Kidney (tissue), 14 donors: ENCODE results near the gene PPP1R18. TPM values are rescaled to one million over a fixed set of nuclear protein-coding genes. Genes with fewer than 3 reads are reported as not detected.

ENCODE experiments used
- DNase-seq, 5 donors: peaks; one replicate each; pipeline ENCODE4 v3.0.0-alpha.2; 2013 to 2020
- FAIRE-seq: peaks from 2 replicates; lab custom pipeline; 2012; peaks lifted over from hg19 to GRCh38; lab: Jason Lieb, UNC
- H3K27ac ChIP-seq, 2 donors: one replicate each; pipeline ENCODE4 v1.7.0; 2013; ENCODE audit warnings: low read depth in 2 of 2, low read length in 2 of 2, inconsistent platforms in 1 of 2
- H3K27me3 ChIP-seq: one replicate; pipeline ENCODE4 v1.7.1; 2013; ENCODE audit warnings: low read length, inconsistent platforms; ENCODE audit not compliant: control insufficient read depth, insufficient read depth
- H3K36me3 ChIP-seq, 3 donors: one replicate each; pipeline versions ENCODE4 v1.7.0 to v1.7.1; 2013; ENCODE audit warnings: low read length in 3 of 3, control low read depth in 1 of 3, inconsistent platforms in 1 of 3; ENCODE audit not compliant: insufficient read depth in 3 of 3, control insufficient read depth in 2 of 3
- H3K4me1 ChIP-seq, 3 donors: one replicate each; pipeline versions ENCODE4 v1.7.0 to v1.7.1; 2013; ENCODE audit warnings: low read length in 3 of 3, inconsistent platforms in 1 of 3, low read depth in 1 of 3; ENCODE audit not compliant: control insufficient read depth in 2 of 3, insufficient read depth in 2 of 3
- H3K4me3 ChIP-seq, 3 donors: one replicate each; pipeline versions ENCODE4 v1.7.0 to v1.8.1; 2013; ENCODE audit warnings: low read length in 3 of 3, control low read depth in 1 of 3, inconsistent platforms in 1 of 3
- H3K9ac ChIP-seq, 3 donors: one replicate each; pipeline versions ENCODE4 v1.7.0 to v1.7.1; 2013; ENCODE audit warnings: low read length in 3 of 3, control low read depth in 1 of 3, inconsistent platforms in 1 of 3
- H3K9me3 ChIP-seq, 3 donors: one replicate each; pipeline versions ENCODE4 v1.7.0 to v1.7.1; 2013; ENCODE audit warnings: low read length in 3 of 3, control low read depth in 1 of 3, inconsistent platforms in 1 of 3; ENCODE audit not compliant: control insufficient read depth in 2 of 3, insufficient read depth in 1 of 3
- CTCF ChIP-seq: IDR thresholded peaks from 3 replicates; pipeline ENCODE4 v1.5.1; 2012; ENCODE audit warnings: mild to moderate bottlenecking, moderate library complexity, borderline replicate concordance; ENCODE audit not compliant: insufficient read depth; ENCODE audit errors: extremely low read depth
- intact Hi-C: fragments of 100-400 bp; cut with DNase I; formaldehyde crosslinking; loops from one replicate; pipeline ENCODE4 v1.11.1; 2022
- polyA plus RNA-seq: library from polyadenylated mRNA; stranded (reverse); fragments of 350-450 nt; fragmentation: Illumina TruSeq; extraction: RNeasy Lipid Tissue Mini Kit (QIAGEN cat#74804); gene quantifications from one replicate; pipeline ENCODE4 v1.2.3, GENCODE V29; 2014; ENCODE audit warnings: low read depth, low replicate concordance; ENCODE audit not compliant: insufficient read depth
- total RNA-seq: library from RNA; stranded (reverse); fragmentation: NEBNext Ultra II Directional; extraction: Animal tissue kit (Norgen Biotek cat#: 25700); gene quantifications from one replicate; pipeline ENCODE4 v1.2.1, GENCODE V29; 2021
- donor health status: control.
- donor health status: control.
- donor health status: control.
- donor health status: control.
- donor health status: control.
- donor health status: DM: yes; HTN: yes; CAD: no.
- donor health status: Normal renal cell carcinoma (clear cell type).

PPP1R18 gene
- total and polyA plus RNA-seq, 2 donors from 2014 or later: 17.1 to 51.9 TPM

GRCh38 chr6:30644769-30645168, 41.7 kb downstream of the PPP1R18 start:
- intact Hi-C loops: no loop called here
- no peak overlapping the region for H3K4me3 ChIP-seq
- H3K4me1 ChIP-seq: peaks cover 0 to 12% (median 0%) of the 10 kb centered on the region in 3 donors
- TF ChIP-seq CTCF: no peak
- no peak for DNase-seq
- H3K9ac ChIP-seq: no peak overlapping the region
- H3K36me3 ChIP-seq: peaks cover 5 to 12% (median 6%) of the 10 kb centered on the region in 3 donors
- H3K9me3 ChIP-seq: no peaks in the 10 kb centered on the region
- no peaks in the 10 kb centered on the region for H3K27me3 ChIP-seq
- H3K27ac ChIP-seq: no peak overlapping the region
- no peak for FAIRE-seq

GRCh38 chr6:30643656-30644055, 42.8 kb downstream of the PPP1R18 start:
- TF ChIP-seq CTCF: no peak
- no peaks in the 10 kb centered on the region for H3K27me3 ChIP-seq
- H3K36me3 ChIP-seq: peaks cover 5 to 8% (median 6%) of the 10 kb centered on the region in 3 donors
- no peak overlapping the region for H3K4me3 ChIP-seq
- FAIRE-seq (no peak), DNase-seq (no peak)
- H3K4me1 ChIP-seq: peaks cover 0 to 10% (median 0%) of the 10 kb centered on the region in 3 donors
- H3K9me3 ChIP-seq: no peaks in the 10 kb centered on the region
- intact Hi-C loops: no loop called here
- no peak overlapping the region for H3K27ac ChIP-seq
- H3K9ac ChIP-seq: no peak overlapping the region

GRCh38 chr6:30641048-30641447, 45.4 kb downstream of the PPP1R18 start:
- H3K4me1 ChIP-seq: peaks cover 0 to 1% (median 0%) of the 10 kb centered on the region in 3 donors
- peaks cover 5 to 8% (median 6%) of the 10 kb centered on the region in 3 donors for H3K36me3 ChIP-seq
- TF ChIP-seq CTCF: no peak
- intact Hi-C loops: no loop called here
- H3K27ac ChIP-seq: no peak overlapping the region
- DNase-seq (no peak), FAIRE-seq (no peak)
- no peak overlapping the region for H3K9ac ChIP-seq
- no peaks in the 10 kb centered on the region for H3K27me3 ChIP-seq
- no peaks in the 10 kb centered on the region for H3K9me3 ChIP-seq
- no peak overlapping the region for H3K4me3 ChIP-seq

GRCh38 chr6:30640481-30640880, 46.0 kb downstream of the PPP1R18 start:
- intact Hi-C loops: no loop called here
- H3K9ac ChIP-seq: no peak overlapping the region
- DNase-seq: no peak
- peaks cover 5 to 8% (median 6%) of the 10 kb centered on the region in 3 donors for H3K36me3 ChIP-seq
- FAIRE-seq: no peak
- H3K9me3 ChIP-seq: no peaks in the 10 kb centered on the region
- H3K4me3 ChIP-seq: no peak overlapping the region
- H3K27me3 ChIP-seq: no peaks in the 10 kb centered on the region
- H3K27ac ChIP-seq: no peak overlapping the region
- TF ChIP-seq CTCF: no peak
- H3K4me1 ChIP-seq: no peaks in the 10 kb centered on the region
